Measurements from ENCODE around the gene AKR1D1. TPM values are rescaled to one million over a fixed set of nuclear protein-coding genes. Genes with fewer than 3 reads are reported as not detected.

AKR1D1 gene
- total and polyA plus RNA-seq, 2 of the 13 experiments (the other 11 are each of a cell fraction or from before 2014, with no cell fraction given): 6.9 to 37.0 TPM

DNA sequence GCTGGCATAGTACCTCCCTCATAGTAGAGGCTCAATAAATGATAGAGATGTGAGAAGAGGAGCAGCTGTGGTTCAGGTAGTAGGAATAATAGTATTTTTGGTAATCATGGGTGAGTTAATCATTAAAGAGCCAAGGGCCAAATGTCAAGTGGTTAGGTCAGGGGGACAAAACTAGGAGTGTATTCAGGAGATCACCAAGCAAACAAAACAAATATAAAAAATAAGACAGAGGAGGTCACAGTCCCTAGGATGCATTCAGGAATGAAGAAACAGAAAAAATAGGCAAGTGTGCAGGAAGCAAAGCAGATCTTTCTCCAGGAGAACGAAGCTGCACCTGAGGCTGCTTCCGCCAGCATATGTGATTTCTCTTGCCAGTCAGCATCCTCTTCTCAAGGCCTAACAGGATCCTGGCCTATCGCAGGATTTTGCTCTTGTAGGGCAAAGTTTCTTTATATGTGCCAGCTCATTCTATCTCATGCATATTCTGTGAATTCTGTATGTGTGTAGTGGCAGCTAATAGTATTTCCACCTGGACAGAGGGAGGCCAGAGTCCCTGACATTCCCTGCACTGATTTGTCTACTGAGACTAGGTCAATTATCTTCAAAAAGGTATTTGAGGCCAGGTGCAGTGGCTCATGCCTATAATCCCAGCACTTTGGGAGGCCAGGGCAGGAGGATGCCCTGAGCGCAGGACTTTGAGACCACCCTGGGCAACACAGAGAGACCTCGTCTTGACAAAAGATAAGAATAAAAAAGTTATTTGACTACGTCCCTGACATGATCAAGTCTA lies 82.7 kb downstream of the AKR1D1 start (continued):
- peak; percentile 1; the same call in 1 of the 2 replicates for TF ChIP-seq MAFF (IDR thresholded peaks at IDR 0.05; ENCODE audit: low read depth, low read length)
- 0 out of 2 replicates have a peak, but pooled peaks have one; percentile 33 for TF ChIP-seq ZSCAN29 (CRISPR knock-in tag; conservative IDR thresholded peaks at IDR 0.05)
- peak; percentile 70 for TF ChIP-seq HDAC2 (CRISPR knock-in tag; IDR thresholded peaks at IDR 0.05)
- TF ChIP-seq, protein P1, sequence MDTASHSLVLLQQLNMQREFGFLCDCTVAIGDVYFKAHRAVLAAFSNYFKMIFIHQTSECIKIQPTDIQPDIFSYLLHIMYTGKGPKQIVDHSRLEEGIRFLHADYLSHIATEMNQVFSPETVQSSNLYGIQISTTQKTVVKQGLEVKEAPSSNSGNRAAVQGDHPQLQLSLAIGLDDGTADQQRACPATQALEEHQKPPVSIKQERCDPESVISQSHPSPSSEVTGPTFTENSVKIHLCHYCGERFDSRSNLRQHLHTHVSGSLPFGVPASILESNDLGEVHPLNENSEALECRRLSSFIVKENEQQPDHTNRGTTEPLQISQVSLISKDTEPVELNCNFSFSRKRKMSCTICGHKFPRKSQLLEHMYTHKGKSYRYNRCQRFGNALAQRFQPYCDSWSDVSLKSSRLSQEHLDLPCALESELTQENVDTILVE (CRISPR knock-in tag; IDR thresholded peaks at IDR 0.05): 0 out of 2 replicates have a peak, but pooled peaks have one; percentile 44
- no peak for TF ChIP-seq LCORL (IDR thresholded peaks at IDR 0.05)
- TF ChIP-seq LCORL (CRISPR knock-in tag; IDR thresholded peaks at IDR 0.05): 0 out of 2 replicates have a peak, but pooled peaks have one; percentile 44
- TF ChIP-seq NR2F2 (IDR thresholded peaks at IDR 0.05; ENCODE audit: borderline replicate concordance, low read depth): peak; percentile 99
- no peak for TF ChIP-seq KDM5A (IDR thresholded peaks at IDR 0.05; ENCODE audit: borderline replicate concordance, low read length)
- peak; percentile 25; the same call in 1 of the 2 replicates for TF ChIP-seq ZSCAN9 (CRISPR knock-in tag; IDR thresholded peaks at IDR 0.05; ENCODE audit: borderline replicate concordance)
- TF ChIP-seq, protein P2, sequence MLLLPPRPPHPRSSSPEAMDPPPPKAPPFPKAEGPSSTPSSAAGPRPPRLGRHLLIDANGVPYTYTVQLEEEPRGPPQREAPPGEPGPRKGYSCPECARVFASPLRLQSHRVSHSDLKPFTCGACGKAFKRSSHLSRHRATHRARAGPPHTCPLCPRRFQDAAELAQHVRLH (CRISPR knock-in tag; IDR thresholded peaks at IDR 0.05; ENCODE audit: borderline replicate concordance, low read depth): peak; percentile 30; the same call in 1 of the 2 replicates
- TF ChIP-seq ZNF292 (CRISPR knock-in tag; IDR thresholded peaks at IDR 0.05; ENCODE audit: borderline replicate concordance, low read depth): peak; percentile 68; the same call in 1 of the 2 replicates
- peak; percentile 24 for TF ChIP-seq FOSL2 (CRISPR knock-in tag; IDR thresholded peaks at IDR 0.05)
- TF ChIP-seq ZNF556 (CRISPR knock-in tag; IDR thresholded peaks at IDR 0.05; ENCODE audit: borderline replicate concordance): peak; percentile 30; the same call in 1 of the 2 replicates
- no peak for TF ChIP-seq ZNF563 (CRISPR knock-in tag; IDR thresholded peaks at IDR 0.05)
- no peak for TF ChIP-seq AGO1 (IDR thresholded peaks at IDR 0.05; ENCODE audit: low read depth, low read length, poor library complexity, severe bottlenecking)
- TF ChIP-seq ZMYM2 (CRISPR knock-in tag; IDR thresholded peaks at IDR 0.05): no peak
- TF ChIP-seq ZFY (CRISPR knock-in tag; IDR thresholded peaks at IDR 0.05): peak; percentile 36; the same call in 1 of the 2 replicates
- TF ChIP-seq, protein P3, sequence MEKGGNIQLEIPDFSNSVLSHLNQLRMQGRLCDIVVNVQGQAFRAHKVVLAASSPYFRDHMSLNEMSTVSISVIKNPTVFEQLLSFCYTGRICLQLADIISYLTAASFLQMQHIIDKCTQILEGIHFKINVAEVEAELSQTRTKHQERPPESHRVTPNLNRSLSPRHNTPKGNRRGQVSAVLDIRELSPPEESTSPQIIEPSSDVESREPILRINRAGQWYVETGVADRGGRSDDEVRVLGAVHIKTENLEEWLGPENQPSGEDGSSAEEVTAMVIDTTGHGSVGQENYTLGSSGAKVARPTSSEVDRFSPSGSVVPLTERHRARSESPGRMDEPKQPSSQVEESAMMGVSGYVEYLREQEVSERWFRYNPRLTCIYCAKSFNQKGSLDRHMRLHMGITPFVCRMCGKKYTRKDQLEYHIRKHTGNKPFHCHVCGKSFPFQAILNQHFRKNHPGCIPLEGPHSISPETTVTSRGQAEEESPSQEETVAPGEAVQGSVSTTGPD (CRISPR knock-in tag; IDR thresholded peaks at IDR 0.05): no peak
- no peak for TF ChIP-seq CREB1 (IDR thresholded peaks at IDR 0.05)
- no peak for TF ChIP-seq CREB1 (CRISPR knock-in tag; IDR thresholded peaks at IDR 0.05)
- TF ChIP-seq, protein P4, sequence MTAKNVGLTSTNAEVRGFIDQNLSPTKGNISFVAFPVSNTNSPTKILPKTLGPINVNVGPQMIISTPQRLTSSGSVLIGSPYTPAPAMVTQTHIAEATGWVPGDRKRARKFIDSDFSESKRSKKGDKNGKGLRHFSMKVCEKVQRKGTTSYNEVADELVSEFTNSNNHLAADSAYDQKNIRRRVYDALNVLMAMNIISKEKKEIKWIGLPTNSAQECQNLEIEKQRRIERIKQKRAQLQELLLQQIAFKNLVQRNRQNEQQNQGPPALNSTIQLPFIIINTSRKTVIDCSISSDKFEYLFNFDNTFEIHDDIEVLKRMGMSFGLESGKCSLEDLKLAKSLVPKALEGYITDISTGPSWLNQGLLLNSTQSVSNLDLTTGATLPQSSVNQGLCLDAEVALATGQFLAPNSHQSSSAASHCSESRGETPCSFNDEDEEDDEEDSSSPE (CRISPR knock-in tag; IDR thresholded peaks at IDR 0.05): 0 out of 2 replicates have a peak, but pooled peaks have one; percentile 25
- peak; percentile 79 for TF ChIP-seq NCOA2 (CRISPR knock-in tag; IDR thresholded peaks at IDR 0.05)
- TF ChIP-seq, protein P5, sequence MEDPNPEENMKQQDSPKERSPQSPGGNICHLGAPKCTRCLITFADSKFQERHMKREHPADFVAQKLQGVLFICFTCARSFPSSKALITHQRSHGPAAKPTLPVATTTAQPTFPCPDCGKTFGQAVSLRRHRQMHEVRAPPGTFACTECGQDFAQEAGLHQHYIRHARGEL (CRISPR knock-in tag; IDR thresholded peaks at IDR 0.05): no peak
- 0 out of 2 replicates have a peak, but pooled peaks have one; percentile 41 for TF ChIP-seq ZNF431 (CRISPR knock-in tag; IDR thresholded peaks at IDR 0.05; ENCODE audit: borderline replicate concordance, low read depth)
- peak; percentile 72; the same call in 1 of the 2 replicates for TF ChIP-seq KAT8 (CRISPR knock-in tag; IDR thresholded peaks at IDR 0.05)
- TF ChIP-seq KDM6A (CRISPR knock-in tag; IDR thresholded peaks at IDR 0.05; ENCODE audit: low read depth): peak; percentile 29; the same call in 1 of the 2 replicates
- TF ChIP-seq GFI1 (CRISPR knock-in tag; IDR thresholded peaks at IDR 0.05; ENCODE audit: borderline replicate concordance): peak; percentile 98

Measured in HepG2 (cell line).